Stimulated activated CD8-positive, alpha-beta memory T cell treated with anti-CD3 and anti-CD28 coated beads, Interleukin-4, amount 100 ng/mL, for 48 hours (primary cell): Measurements from ENCODE around the gene NPBWR2.

Experiments
- DNase-seq: peaks from one replicate; pipeline ENCODE4 v3.0.0-alpha.2; 2020

Gene NPBWR2

DNA sequence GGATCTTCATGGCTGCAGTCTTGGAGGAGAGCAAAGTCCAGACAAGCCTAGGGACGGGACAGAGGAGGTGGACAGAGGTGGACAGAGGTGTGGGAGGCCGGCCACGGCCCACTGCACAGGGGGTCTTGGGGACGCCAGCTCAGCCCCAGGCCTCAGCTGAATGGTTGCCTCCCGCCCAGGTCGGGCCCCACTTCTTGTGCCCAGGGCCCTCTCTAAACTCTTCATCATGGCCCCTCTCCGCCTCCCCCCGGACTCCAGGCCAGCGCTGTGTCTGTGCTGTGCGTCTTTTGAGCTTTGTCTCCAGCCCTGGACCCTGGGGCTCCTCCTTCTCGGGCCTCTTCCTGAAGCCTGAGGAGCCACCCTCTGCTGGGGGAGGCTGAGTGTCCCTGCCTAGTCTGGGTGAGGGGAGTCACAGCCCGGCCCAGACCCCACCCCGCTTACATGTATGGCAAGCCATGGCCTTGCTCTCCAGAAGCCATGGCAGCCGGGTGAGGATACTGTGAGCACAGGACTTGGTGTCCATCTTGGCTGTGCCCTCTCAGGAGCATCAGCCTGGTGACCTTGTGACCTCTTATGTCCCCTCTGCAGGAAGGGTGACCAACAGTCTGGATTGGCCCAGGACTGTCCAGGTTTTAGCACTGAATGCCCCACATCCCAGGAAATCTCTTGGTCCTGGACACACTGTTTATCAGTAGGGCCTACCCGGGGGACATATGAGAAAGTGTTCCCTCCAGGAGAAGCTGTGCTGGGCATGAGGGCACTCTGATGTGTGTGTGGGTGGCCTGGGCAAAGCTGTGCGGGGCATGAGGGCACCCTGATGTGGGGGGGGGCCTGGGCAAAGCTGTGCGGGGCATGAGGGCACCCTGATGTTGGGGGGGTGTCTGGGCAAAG lies 9.4 kb upstream of the NPBWR2 start:
- peak; percentile 17 for DNase-seq

DNA sequence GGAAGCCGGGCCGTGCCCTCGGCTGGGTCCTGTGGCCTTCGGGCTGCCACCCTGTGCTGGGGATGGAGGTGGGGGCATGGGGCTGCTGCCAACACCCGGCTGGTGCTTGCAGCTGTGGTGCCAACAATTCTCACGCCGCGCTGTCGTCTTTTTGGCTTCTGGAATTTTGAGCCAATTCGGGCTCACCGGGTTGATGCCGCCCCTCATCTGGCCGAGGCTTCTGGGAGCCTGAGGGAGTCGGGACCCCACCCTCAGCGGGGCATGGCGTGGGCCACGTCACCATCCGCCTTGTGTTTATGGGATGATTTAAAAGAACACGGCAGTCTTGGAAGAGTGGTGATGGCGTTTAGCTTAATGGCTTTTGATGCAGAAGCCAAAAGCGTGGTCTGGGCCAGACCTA lies 8.7 kb upstream of the NPBWR2 start:
- DNase-seq, result no peak

- DNase-seq, result peak; percentile 22
Measured at GRCh38 chr20:64115171-64115911, 8.0 kb upstream of the NPBWR2 start.

GRCh38 chr20:64114356-64114971 lies 7.1 kb upstream of the NPBWR2 start:
- DNase-seq, result no peak

DNA sequence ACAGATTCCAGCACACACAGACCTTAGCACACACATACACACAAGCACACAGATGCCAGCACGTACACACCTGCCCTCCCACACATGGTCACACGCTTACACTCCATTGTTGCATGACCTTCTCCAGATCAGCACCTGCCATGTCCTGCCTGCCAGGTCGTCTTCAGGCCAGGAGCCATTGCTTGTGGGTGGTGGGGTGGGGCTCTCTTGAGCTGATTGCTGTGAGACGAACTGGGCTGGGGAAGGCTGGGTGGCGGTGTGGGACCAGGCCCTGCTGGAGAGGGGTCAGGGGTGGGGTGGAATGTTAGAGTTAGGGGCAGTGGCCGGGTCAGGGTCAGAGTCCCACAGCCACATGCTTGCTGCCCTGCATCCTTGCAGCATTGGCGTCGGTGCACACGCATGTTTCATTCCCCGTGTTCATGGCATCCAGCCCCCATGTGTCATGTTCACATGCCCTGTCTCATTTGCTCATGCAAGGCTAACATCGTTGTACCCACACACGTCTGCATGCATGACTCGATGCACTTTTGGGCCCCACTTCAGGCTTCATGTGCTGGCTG lies 6.5 kb upstream of the NPBWR2 start:
- DNase-seq, result peak; percentile 20

- no peak for DNase-seq
Measured at GRCh38 chr20:64113444-64113775, 6.0 kb upstream of the NPBWR2 start.

DNA sequence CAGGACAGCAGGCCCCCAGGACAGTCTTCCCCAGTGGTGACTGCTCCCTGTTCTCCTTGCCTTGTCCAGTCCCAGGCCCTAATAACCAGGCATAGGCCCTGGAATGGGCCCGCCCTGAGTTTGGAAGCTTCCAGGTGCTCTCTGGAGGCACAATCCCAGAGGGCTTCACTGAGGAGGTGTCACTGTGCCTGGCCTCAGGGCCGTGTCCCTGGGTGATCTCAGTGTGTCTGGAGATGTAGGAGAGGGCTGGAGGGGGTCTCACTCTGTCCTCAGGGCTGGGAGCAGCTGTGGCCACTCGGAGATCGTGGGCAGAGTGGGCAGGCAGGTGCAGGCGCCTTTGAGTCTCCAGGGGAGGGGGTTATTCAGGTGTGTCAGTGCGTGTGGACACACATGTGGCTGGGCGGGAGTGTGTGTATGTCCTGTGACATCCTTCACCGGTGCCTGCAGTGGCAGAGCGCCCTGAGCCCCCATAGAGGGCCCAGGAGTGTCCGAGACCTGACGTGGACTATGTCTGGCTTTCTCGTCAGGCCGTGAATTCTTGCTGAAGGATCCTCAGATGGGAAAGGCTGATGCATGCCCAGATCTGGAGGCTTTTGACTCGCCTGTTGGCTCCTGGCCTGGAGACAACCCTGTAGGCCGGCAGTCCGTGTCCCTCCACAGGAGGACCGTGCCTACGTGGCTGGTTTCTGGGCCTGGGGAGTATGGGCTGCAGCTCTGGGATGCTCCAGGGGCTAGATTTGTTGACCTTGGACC lies 5.5 kb upstream of the NPBWR2 start:
- peak; percentile 16 for DNase-seq

- DNase-seq, result peak; percentile 18
Measured at GRCh38 chr20:64111841-64112641, 4.7 kb upstream of the NPBWR2 start.

- peak; percentile 19 for DNase-seq
Measured at GRCh38 chr20:64110411-64111068, 3.2 kb upstream of the NPBWR2 start.

- DNase-seq, result peak; percentile 10
Measured at GRCh38 chr20:64109831-64110391, 2.5 kb upstream of the NPBWR2 start.

- peak; percentile 17 for DNase-seq
Measured at GRCh38 chr20:64108731-64109681, 1.6 kb upstream of the NPBWR2 start.

DNA sequence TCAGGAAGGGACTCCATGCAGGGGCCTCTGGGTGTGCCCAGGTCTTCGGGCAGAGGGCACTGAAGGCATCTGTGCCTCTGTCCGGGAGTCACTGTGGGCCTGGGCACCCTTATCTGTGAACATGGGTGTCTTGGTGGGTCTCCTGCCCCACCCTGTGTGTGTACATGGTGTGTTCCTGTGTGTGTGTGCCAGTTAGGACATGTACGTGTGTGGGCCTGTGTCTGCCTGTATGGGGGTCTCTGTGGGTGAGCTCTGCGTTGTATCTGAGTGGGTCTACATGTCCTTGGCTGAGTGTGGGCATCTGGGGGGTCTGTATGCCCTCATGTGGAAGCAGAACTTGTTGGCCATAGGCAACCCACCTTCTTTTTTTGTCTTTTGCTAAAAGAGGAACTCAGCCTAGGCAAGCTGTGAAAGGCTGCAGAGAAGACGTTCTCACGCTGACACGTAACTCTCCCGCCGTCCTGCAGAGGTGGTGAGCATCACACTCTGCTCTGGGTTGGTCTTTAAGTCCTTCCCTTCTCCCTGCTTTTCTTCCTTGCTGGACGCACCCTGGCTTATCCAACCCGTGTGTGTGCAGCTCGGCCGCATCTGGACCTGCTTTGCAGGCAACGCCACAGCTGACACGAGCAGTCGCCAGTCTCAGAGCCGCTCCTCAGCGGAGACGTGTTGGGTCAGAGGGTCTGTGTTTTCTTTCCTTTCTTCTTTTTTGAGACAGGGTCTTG lies 532 bp upstream of the NPBWR2 start:
- no peak for DNase-seq

DNA sequence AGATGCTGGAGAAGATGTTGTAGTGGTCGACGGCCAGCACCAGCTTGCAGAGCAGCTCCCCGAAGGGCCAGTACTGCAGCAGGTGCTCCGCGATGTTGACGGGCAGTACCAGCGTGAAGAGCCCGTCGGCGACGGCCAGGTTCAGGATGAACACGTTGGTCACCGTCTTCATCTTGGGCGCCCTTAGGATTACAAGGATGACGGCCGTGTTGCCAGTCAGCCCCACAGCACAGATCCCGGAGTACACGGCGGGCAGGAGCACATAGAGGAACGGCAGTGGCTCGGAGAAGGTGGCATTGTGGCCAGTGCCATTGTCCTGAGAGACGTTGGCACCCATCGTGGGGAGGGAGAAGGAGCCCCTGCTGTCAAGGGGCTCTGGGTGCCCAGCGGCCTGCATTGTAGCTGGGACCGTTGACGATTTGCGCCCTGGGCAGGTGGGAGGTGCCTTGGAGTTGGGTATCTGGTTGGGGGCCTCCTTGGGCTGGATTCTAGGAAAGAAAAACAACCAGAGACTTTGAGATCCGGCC lies 867 bp downstream of the NPBWR2 start:
- DNase-seq, result no peak

GRCh38 chr20:64105846-64106434 lies 1.4 kb downstream of the NPBWR2 start:
- no peak for DNase-seq

GRCh38 chr20:64104667-64105451 lies 2.5 kb downstream of the NPBWR2 start:
- no peak for DNase-seq

DNA sequence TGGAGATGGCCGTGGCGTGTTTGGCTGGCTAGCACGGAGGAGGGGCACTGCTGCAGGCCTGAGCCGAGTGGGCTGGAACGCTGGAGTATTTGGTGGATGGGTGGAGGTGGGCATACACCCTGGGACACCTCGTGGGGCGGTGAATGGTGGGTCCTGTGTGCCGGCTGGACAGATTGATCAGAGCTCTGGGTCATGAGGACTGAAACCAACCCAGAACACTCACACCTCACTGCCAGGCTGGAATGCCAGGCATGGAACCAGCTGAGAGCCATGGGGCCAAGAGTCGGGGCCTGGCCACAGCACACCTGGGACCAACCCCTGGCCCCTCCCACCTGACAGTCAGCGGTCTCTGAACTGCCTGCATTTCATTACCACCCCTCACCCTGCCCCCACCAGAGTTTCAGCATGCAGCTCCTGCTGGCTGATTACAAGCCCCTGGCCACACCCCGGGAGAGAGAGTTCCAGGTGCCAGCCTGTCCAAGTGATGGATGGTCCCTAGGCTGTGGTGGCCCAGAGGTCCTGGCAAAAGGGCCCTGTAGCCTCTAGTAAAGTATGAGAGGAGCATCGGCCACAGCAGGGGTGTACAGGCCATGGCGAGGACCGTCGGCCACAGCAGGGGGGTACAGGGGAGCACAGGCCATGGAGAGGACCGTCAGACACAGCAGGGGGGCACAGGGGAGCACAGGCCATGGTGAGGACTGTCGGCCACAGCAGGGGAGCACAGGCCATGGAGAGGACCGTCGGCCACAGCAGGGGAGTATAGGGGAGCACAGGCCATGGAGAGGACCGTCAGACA lies 3.3 kb downstream of the NPBWR2 start:
- DNase-seq, result no peak
